ENCODE measurements around the gene TMBIM6. TPM values are rescaled to one million over a fixed set of nuclear protein-coding genes. Genes with fewer than 3 reads are reported as not detected.

TMBIM6 gene
- 100 to 1,000 TPM; 251 to 408 (median 329) TPM for total RNA-seq

GRCh38 chr12:49740930-49741881 is at the start of gene TMBIM6:
TMBIM6 (plus strand) TSS chr12:49741557; CDS start chr12:49752494, 10,937 bp downstream.
- Histone ChIP-seq H3K9me3 (no peaks in the 10 kb centered on the region), H3K27me3 (no peaks in the 10 kb centered on the region), H3K4me1 (peaks cover 11 to 38% (median 21%) of the 10 kb centered on the region in 3 donors), H3K4me3 (peak within 1 kb of the TSS; percentile 84 to 93), H3K36me3 (no peaks in the 10 kb centered on the region), H3K27ac (peak within 1 kb of the TSS; percentile 92 to 97 (median 95))
- WGBS, 2 donors (ENCODE audit: low coverage in 1 of 2): 8 to 25% methylated on average over 6 to 28 of the region's 50 CpGs
- peak; percentile 99 for ATAC-seq
- TF ChIP-seq EP300 (IDR thresholded peaks at IDR 0.05) (no peak), CTCF (IDR thresholded peaks at IDR 0.05) (peak; percentile 89 to 95 (median 94)), POLR2AphosphoS5 (IDR thresholded peaks at IDR 0.05) (peak; percentile 100), POLR2A (IDR thresholded peaks at IDR 0.05) (peak; percentile 94 to 98)

- Histone ChIP-seq H3K4me3 (no peak overlapping the region), H3K9me3 (no peaks in the 10 kb centered on the region), H3K27ac (no peak overlapping the region), H3K4me1 (peaks cover 0 to 20% (median 0%) of the 10 kb centered on the region in 3 donors), H3K36me3 (no peaks in the 10 kb centered on the region), H3K27me3 (no peaks in the 10 kb centered on the region)
- no peak for ATAC-seq
- TF ChIP-seq EP300 (IDR thresholded peaks at IDR 0.05) (no peak), POLR2A (IDR thresholded peaks at IDR 0.05) (no peak), CTCF (IDR thresholded peaks at IDR 0.05) (no peak), POLR2AphosphoS5 (IDR thresholded peaks at IDR 0.05) (no peak)
- 56 to 90% methylated on average over 3 of the region's 3 CpGs for WGBS, 2 donors (ENCODE audit: low coverage in 1 of 2)
Observed at GRCh38 chr12:49692851-49693250, 48.5 kb upstream of the TMBIM6 start.

GRCh38 chr12:49693931-49694444 is 47.4 kb upstream of the TMBIM6 start:
- WGBS, 2 donors (ENCODE audit: low coverage in 1 of 2): 85 to 93% methylated on average over 4 to 8 of the region's 8 CpGs
- Histone ChIP-seq H3K4me1 (peaks cover 0 to 19% (median 0%) of the 10 kb centered on the region in 3 donors), H3K27ac (no peak overlapping the region), H3K4me3 (no peak overlapping the region), H3K27me3 (no peaks in the 10 kb centered on the region), H3K9me3 (no peaks in the 10 kb centered on the region), H3K36me3 (no peaks in the 10 kb centered on the region)
- ATAC-seq: no peak
- TF ChIP-seq POLR2AphosphoS5 (IDR thresholded peaks at IDR 0.05): no peak
- TF ChIP-seq POLR2A (IDR thresholded peaks at IDR 0.05): no peak
- no peak for TF ChIP-seq CTCF (IDR thresholded peaks at IDR 0.05)
- no peak for TF ChIP-seq EP300 (IDR thresholded peaks at IDR 0.05)

- ATAC-seq: no peak
- H3K27ac ChIP-seq: no peak overlapping the region
- H3K36me3 ChIP-seq: no peaks in the 10 kb centered on the region
- TF ChIP-seq EP300 (IDR thresholded peaks at IDR 0.05) (no peak), POLR2A (IDR thresholded peaks at IDR 0.05) (no peak), CTCF (IDR thresholded peaks at IDR 0.05) (no peak), POLR2AphosphoS5 (IDR thresholded peaks at IDR 0.05) (no peak)
- H3K4me1 ChIP-seq: peaks cover 0 to 20% (median 0%) of the 10 kb centered on the region in 3 donors
- no peaks in the 10 kb centered on the region for H3K9me3 ChIP-seq
- no peak overlapping the region for H3K4me3 ChIP-seq
- no peaks in the 10 kb centered on the region for H3K27me3 ChIP-seq
Observed at GRCh38 chr12:49696723-49697122, 44.6 kb upstream of the TMBIM6 start.
